GM21390 (cell line): ENCODE results near the gene ARG1.

ENCODE experiments used
- ATAC-seq: cut with Tn5 transposase; IDR thresholded peaks from one replicate; pipeline ENCODE4 v1.9.1; 2021; ENCODE audit not compliant: unreplicated experiment

Gene ARG1

DNA sequence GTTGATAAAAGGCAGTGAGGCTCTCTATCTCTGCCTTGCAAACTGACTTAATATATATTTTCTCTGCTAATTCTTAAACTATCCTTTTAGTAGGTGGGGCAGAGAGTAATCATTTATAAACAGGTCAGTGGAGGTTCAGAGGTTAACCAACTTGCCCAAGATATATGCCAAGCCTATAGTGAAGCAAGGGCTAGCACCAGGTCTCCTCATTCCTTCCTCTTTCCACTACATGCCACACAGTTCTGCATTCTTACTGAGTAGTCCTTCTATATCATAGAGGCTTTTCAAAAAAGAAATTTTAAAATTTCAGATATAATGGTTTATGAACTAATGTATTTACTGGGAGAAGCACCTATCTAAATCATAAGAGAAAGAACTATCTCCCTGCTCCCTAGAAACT lies 8.5 kb downstream of the ARG1 start:
- ATAC-seq: no peak

GRCh38 chr6:131586543-131586942 lies 13.5 kb downstream of the ARG1 start:
- no peak for ATAC-seq

- no peak for ATAC-seq
These were observed 14.9 kb downstream of the ARG1 start for GRCh38 chr6:131587909-131588308.

DNA sequence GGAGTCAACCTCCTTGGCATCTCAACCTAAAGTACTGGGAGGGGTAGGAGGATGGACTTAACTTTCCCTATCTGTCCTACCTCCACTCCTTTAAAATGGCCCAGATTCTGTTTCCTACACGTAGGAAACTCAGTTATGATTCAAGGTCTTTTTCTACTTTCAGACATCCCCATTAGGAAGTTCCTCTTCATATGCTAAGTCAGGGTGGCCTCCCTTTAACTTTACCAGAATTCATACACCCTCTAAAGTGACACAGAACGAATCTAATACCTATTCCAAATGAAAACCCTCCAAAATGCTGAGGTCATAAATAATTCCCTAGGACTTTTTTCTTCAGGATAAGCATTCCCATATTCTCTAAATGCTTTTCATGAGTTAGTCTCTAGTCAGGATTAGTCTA lies 15.6 kb downstream of the ARG1 start:
- no peak for ATAC-seq

DNA sequence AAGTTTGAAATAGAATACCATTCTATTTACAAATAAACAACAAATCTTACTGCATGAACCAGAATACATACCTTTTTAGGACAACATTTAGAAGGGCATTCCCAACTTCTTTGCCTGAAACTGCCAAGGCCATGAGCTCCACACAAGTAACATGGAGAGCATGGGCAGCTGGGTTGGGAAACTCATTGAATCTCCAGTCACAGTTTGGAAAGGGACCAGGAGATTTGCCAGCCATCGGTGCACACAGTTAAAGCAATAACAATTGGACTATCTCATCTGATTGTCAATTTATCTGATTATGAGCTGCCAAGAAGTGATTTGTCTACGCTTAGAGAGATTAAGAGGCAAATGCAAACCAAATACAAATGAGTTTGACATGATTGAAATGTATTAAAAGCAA lies 19.9 kb downstream of the ARG1 start:
- ATAC-seq: no peak

GRCh38 chr6:131594074-131594473 lies 21.0 kb downstream of the ARG1 start:
- ATAC-seq: no peak

DNA sequence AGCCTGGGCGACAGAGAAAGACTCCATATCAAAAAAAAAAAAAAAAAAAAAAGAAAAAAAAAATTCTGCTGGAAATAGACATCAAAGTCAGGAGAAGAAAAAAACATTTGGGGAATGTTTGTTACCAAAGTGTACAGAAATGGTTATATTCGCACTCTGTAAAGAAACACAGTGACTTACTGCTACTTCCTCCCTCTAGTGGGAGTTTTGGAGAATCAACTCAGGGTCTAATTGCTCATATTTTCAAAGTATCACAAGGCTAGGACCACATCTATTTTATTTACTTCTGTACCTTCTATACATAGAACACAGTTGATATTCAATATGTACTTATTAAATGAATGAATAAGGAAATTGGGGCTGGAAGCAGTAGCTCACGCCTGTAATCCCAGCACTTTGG lies 24.4 kb downstream of the ARG1 start:
- no peak for ATAC-seq

DNA sequence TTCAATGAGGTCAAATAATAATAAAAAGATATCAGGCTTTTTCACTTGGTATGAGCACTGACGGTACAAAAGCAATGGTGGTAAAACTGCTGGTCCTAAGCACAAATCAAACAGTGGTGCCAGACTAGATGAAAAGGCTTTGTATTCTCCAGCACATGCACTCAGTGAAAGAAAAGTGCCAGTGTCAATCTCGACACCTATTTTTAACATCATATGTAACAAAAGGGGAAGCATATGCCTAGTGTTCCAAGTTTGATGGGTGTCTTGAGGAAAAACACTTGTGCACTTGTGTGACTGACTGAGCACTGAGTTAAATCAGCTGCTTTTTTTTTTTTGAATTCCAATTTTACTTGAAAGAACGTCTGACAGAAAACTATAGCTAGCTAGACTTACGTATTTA lies 27.7 kb downstream of the ARG1 start:
- ATAC-seq: no peak

- no peak for ATAC-seq
These were observed 29.8 kb downstream of the ARG1 start for GRCh38 chr6:131602781-131603312.

GRCh38 chr6:131613296-131613925 lies 40.4 kb downstream of the ARG1 start:
- no peak for ATAC-seq

- no peak for ATAC-seq
These were observed 42.2 kb downstream of the ARG1 start for GRCh38 chr6:131615275-131615674.

DNA sequence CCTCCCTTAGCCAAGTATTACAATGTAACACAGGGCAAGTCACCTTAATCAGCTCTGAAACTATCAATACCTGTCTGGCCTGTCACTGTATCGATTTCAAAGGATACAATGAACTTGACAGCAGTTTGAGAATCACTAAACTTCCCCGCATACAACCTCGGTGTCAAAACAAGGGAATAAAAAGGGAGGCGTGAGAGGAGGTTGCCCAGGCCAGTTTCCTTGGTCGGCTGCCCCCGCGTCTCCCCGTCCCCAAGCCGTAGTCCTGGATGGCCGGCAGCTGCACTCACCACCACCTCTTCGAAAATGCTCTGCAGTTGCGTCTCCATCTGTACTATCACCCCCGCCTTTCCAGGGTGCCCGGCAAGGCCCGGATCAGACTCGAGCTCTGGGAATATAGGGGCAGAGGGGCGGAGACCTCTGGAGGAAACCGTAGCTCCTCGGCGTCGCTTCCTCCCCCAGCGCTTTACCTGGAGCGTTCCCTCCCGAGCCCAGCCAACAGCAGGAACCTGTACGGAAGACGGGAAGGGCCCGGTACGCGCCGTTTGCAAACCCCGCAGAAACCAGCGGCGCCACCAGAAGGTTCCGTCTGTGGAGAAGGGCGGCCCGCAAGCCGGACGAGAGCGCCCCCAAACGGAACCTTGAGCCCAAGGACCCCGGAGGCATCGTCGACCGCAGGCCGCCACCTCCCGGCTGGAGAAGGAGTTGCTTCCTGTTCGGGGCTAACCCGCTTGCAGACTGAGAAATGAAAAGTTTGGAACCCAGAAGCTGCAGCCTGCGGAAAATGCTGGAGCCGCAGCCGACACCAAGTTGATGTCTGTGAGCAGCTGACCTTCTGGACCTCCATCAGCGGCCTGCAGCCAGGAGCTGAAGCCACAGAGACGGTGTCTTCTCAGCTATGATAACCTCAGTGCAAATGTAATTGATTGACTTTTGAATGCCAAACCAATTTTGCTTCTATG lies 55.0 kb downstream of the ARG1 start, which contains the start of gene MED23:
MED23 (minus strand) TSS at position 519 of the 959 bp plus-strand sequence; CDS start at position 326, 193 bp downstream.
- peak; percentile 98 for ATAC-seq

GRCh38 chr6:131628726-131629125 lies 55.7 kb downstream of the ARG1 start:
- ATAC-seq: no peak

- ATAC-seq: no peak
These were observed 56.6 kb downstream of the ARG1 start for GRCh38 chr6:131629651-131630050.

DNA sequence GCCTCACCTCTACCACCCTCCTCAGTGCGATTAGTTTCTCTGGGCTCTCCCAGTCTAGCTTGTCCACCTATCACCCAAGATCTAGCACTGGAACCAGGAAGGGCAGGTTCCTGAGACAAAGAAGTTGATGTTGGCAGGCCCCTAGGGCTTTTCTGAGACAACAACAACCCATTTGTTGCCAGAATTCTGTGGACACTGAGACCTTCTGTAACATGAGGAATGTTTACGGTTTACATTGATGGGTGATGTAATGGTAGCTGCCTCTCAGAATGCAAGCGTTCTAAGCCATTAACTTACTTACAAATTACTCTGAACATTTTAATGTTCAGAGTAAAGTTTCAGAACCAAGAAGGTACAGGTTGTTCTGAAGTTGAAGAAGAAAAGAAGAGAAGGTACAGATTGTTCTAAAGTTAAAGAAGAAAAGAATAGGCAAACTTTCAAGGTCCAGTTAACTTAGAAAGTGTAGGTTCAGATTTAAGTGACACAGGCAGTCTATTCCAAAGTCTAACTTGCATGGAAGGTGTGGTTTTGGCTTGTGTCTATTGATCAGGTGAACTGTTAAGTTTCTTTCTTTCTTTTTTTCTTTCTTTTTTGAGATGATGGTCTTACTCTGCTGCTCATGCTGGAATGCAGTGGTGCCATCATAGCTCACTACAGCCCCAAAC lies 58.7 kb downstream of the ARG1 start:
- no peak for ATAC-seq
